Smooth muscle cell (in vitro differentiated cells): Measurements from ENCODE around the gene TRIM66. TPM values are rescaled to one million over a fixed set of nuclear protein-coding genes. Genes with fewer than 3 reads are reported as not detected.
A peak's percentile ranks its signal among the peaks of the same experiment; 100 is the strongest.

Source experiments
- DNase-seq: peaks from one replicate; lab custom pipeline; 2025; ENCODE audit not compliant: unreplicated experiment; lab: John Stamatoyannopoulos, UW
- H2AFZ ChIP-seq: fragments of 200-600 bp; sonication (generic); 2 replicates; pipeline ENCODE4 v1.6.0; 2016; ENCODE audit warnings: antibody characterized with exemption, low read depth, mild to moderate bottlenecking
- H3F3A ChIP-seq: fragments of 200-600 bp; sonication (generic); 2 replicates; pipeline ENCODE4 v1.6.0; 2017; ENCODE audit warnings: antibody characterized with exemption, low read depth
- H3K27ac ChIP-seq: fragments of 200-600 bp; sonication (generic); 2 replicates; pipeline ENCODE4 v1.5.1; 2016; ENCODE audit warnings: low read depth, mild to moderate bottlenecking
- H3K27me3 ChIP-seq: fragments of 200-600 bp; sonication (generic); 2 replicates; pipeline ENCODE4 v1.6.1; 2016; ENCODE audit warnings: low read depth, mild to moderate bottlenecking
- H3K36me3 ChIP-seq: fragments of 200-600 bp; sonication (generic); 2 replicates; pipeline ENCODE4 v1.5.1; 2016; ENCODE audit warnings: low read depth
- H3K4me1 ChIP-seq: fragments of 200-600 bp; sonication (generic); 2 replicates; pipeline ENCODE4 v1.5.1; 2016; ENCODE audit warnings: low read depth
- H3K4me2 ChIP-seq: fragments of 200-600 bp; sonication (generic); 2 replicates; pipeline ENCODE4 v1.6.0; 2016; ENCODE audit warnings: mild to moderate bottlenecking
- H3K4me3 ChIP-seq: fragments of 200-600 bp; sonication (generic); 2 replicates; pipeline ENCODE4 v1.5.1; 2016; ENCODE audit warnings: mild to moderate bottlenecking
- H3K79me2 ChIP-seq: fragments of 200-600 bp; sonication (generic); 2 replicates; pipeline ENCODE4 v1.6.0; 2016; ENCODE audit warnings: low read depth, mild to moderate bottlenecking
- H3K9ac ChIP-seq: fragments of 200-600 bp; sonication (generic); 2 replicates; pipeline ENCODE4 v1.6.0; 2016; ENCODE audit warnings: low read depth
- H3K9me3 ChIP-seq: fragments of 200-600 bp; sonication (generic); replicated peaks from 2 replicates; pipeline ENCODE4 v1.5.1; 2016; ENCODE audit warnings: low read depth
- H4K20me1 ChIP-seq: fragments of 200-600 bp; sonication (generic); 2 replicates; pipeline ENCODE4 v1.6.0; 2016; ENCODE audit warnings: low read depth
- CTCF ChIP-seq: fragments of 200-600 bp; sonication (generic); IDR thresholded peaks from 2 replicates; pipeline ENCODE4 v1.5.1; 2017; ENCODE audit warnings: borderline replicate concordance, mild to moderate bottlenecking, antibody characterized with exemption; ENCODE audit not compliant: insufficient read depth, poor library complexity, severe bottlenecking
- WGBS: methylation state at CpG from one replicate; pipeline ENCODE4 v1.1.7; 2016; ENCODE audit warnings: low lambda C conversion rate; 5-methylcytosine and 5-hydroxymethylcytosine counted together
- polyA plus RNA-seq: library from polyadenylated mRNA; unstranded; fragments of >200 nt; fragmentation: Nextera tagmentation; extraction: Ambion mirVana; gene quantifications from 2 replicates; pipeline ENCODE4 v1.2.1, GENCODE V29; 2016
- total RNA-seq: library from RNA; depleted of rRNA; stranded (reverse); fragments of >200 nt; gene quantifications from 2 replicates; pipeline ENCODE4 v1.2.3, GENCODE V29; 2014

Gene TRIM66
- total and polyA plus RNA-seq, 2 experiments from 2014 or later = 0.24 to 5.8 TPM

GRCh38 chr11:8634498-8634897, 48.0 kb downstream of the TRIM66 start:
- no peak for TF ChIP-seq CTCF
- no peaks in the 10 kb centered on the region for H3K36me3 ChIP-seq

GRCh38 chr11:8631395-8632118, 50.9 kb downstream of the TRIM66 start:
- H2AFZ ChIP-seq = no peak overlapping the region
- no peak overlapping the region for H3K9ac ChIP-seq
- no peak for DNase-seq
- 76% methylated on average over 6 of the region's 6 CpGs for WGBS
- H3K27ac ChIP-seq = peak overlapping the region; percentile 29
- TF ChIP-seq CTCF = no peak
- H3F3A ChIP-seq = no peaks in the 10 kb centered on the region
- no peaks in the 10 kb centered on the region for H3K36me3 ChIP-seq
- no peaks in the 10 kb centered on the region for H4K20me1 ChIP-seq
- H3K9me3 ChIP-seq = no peaks in the 10 kb centered on the region
- no peaks in the 10 kb centered on the region for H3K4me1 ChIP-seq
- H3K4me2 ChIP-seq = peak overlapping the region; percentile 34
- no peaks in the 10 kb centered on the region for H3K27me3 ChIP-seq
- no peak overlapping the region for H3K4me3 ChIP-seq
- H3K79me2 ChIP-seq = no peaks in the 10 kb centered on the region

More at GRCh38 chr11:8634498-8634897, 48.0 kb downstream of the TRIM66 start:
- no peak overlapping the region for H3K27ac ChIP-seq
- no peak overlapping the region for H3K9ac ChIP-seq
- no peaks in the 10 kb centered on the region for H4K20me1 ChIP-seq
- H2AFZ ChIP-seq = no peak overlapping the region
- H3K4me2 ChIP-seq = no peak overlapping the region
- 98% methylated on average over 6 of the region's 6 CpGs for WGBS
- no peaks in the 10 kb centered on the region for H3K4me1 ChIP-seq
- no peaks in the 10 kb centered on the region for H3K27me3 ChIP-seq
- no peak for DNase-seq
- no peaks in the 10 kb centered on the region for H3F3A ChIP-seq
- H3K4me3 ChIP-seq = no peak overlapping the region
- H3K79me2 ChIP-seq = no peaks in the 10 kb centered on the region
- H3K9me3 ChIP-seq = no peaks in the 10 kb centered on the region

- WGBS = 95% methylated on average over 2 of the region's 2 CpGs
- Histone ChIP-seq H4K20me1 (no peaks in the 10 kb centered on the region), H3F3A (no peaks in the 10 kb centered on the region)
Measured at GRCh38 chr11:8624698-8625097, 57.8 kb downstream of the TRIM66 start.

More at GRCh38 chr11:8624698-8625097, 57.8 kb downstream of the TRIM66 start:
- Histone ChIP-seq H3K9ac (no peak overlapping the region), H3K79me2 (no peaks in the 10 kb centered on the region), H2AFZ (no peak overlapping the region), H3K4me2 (no peak overlapping the region), H3K36me3 (no peaks in the 10 kb centered on the region), H3K9me3 (no peaks in the 10 kb centered on the region), H3K4me1 (no peaks in the 10 kb centered on the region), H3K27ac (no peak overlapping the region), H3K4me3 (no peak overlapping the region), H3K27me3 (no peaks in the 10 kb centered on the region)
- no peak for DNase-seq
- TF ChIP-seq CTCF = no peak
